Activated CD4-positive, CD25-positive, alpha-beta regulatory T cell treated with anti-CD3 and anti-CD28 coated beads, Interleukin-2, amount 50 U/mL, for 72 hours (primary cell): Measurements from ENCODE around the gene GRPR.
"Not testable (repeated sequence)": the region's sequence is repeated elsewhere in the genome, so short reads cannot be mapped to it uniquely, and the experiment has no call there.

Source experiments
- DNase-seq: peaks from one replicate; pipeline ENCODE4 v3.0.0; 2021

Gene GRPR

DNA sequence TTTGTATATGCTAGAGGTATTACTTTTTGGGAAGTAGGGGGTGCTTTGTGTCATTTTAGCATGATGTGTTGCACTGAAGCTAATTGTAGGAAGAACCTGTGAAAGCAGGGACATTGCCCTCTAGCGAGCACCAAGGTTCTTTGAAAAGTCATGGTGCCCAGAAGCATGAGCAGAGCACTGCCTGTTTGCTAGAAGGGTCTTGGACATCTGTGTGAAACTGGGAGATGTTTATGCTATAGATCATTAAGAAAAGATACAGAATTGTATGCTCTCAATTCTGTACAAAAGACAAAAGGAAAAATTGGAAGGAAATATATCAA lies 14.7 kb downstream of the GRPR start:
- no peak for DNase-seq

DNA sequence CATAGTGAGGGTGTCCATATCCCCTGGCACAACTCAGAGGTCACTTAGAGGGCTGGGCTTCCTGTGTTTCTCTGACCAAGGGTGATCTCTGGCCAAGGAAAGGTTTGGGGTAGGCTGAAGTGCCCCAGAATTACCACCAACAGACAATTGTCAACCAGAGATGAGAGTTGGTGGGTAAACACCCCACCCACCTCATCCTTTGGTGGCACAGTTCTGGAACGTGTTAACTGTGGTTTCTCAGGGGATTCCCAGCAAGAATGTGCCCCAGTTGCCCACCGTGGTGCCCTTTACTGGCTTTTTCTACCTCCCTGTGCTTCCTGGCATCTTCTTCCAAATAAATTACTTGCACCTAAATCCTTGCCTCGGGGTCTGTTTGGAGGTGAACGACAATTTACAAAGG lies 17.1 kb downstream of the GRPR start:
- no peak for DNase-seq

DNA sequence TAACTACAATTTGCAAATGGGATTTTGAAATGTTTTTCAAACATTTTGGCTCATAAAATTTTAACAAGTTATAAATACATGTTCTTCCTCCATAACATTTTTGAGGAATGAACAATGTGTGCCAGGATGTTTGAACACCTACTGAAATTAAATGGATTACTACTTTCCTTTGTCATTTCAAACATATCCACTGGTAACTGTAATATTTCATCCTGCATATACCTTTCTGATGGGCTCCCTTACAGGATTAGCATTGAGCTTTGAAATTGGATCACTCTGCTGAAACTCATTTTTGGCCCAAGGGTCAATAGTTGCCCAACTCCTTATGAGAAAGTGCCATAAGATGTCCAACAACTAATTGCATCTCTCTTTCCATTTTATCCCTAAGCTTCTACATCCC lies 17.6 kb downstream of the GRPR start:
- no peak for DNase-seq

DNA sequence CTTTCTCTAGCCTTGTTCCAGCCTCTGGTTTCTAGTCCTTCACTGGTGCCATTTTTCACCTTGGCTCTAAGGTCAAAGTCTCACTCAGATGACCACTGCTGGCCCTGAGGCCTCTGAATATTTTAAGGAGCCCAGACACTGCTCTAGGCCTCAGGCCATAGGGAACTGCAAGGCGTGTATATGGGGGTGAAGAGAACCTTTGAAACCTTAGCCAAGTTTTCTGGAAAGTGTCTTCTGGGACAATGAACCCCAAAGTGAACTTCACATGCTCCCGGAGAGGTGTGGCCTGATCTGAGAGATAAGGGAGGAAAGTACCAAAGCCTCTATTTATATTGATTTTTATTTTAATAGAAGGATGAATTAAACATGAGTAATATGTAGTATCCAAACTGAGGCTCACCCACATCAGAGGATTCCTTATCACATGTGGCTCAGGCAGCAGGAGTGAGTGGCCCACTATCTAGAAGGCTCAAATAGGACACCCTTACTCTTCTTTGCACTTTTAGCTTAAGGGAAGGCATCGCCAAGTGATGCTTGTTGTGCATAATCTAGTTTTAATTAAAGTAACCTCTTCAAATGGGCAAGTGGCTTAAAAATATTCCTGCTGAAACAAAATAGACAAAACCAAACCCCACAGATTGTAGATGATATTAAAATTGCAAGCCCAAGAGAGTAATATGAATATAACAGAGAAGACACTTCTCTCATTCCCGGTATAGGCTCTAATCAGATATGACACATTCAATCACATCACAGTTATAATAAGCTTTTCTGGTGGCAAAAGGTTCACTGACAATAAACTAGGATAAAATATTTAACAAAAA lies 18.3 kb downstream of the GRPR start:
- no peak for DNase-seq

DNA sequence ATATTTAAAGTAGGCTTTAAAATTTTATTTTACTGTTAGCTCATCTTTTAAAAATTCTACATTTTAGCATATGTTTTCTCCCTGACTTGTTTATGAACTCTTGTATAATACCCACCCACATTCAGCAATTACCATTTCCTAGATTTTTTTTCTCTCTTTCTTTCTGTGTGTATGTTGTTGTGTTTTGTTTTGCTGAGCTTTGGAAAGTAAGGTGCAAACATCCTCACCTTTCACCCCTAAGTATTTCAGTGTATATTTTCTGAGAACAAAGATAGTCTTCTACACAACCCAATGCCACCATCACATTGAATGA lies 18.8 kb downstream of the GRPR start:
- DNase-seq, result no peak

DNA sequence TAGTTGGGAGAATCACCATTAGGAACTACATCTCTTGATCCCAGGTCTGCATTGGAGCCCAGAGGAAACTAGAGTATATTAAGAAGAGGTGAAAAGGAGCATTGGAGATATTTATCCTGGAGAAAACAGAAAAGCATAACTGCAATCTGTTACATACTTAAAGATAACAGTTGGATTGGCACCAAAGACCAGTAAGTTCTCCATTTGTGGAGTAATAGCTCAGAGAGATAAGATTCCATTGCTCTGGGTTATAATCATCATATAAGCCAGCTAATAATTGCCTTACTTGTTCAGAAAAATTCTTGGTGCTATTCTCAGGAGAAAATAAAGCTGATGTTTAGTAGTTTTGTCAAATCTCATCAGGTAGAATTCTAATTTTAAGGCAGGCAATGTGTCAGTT lies 20.6 kb downstream of the GRPR start:
- DNase-seq, result no peak

DNA sequence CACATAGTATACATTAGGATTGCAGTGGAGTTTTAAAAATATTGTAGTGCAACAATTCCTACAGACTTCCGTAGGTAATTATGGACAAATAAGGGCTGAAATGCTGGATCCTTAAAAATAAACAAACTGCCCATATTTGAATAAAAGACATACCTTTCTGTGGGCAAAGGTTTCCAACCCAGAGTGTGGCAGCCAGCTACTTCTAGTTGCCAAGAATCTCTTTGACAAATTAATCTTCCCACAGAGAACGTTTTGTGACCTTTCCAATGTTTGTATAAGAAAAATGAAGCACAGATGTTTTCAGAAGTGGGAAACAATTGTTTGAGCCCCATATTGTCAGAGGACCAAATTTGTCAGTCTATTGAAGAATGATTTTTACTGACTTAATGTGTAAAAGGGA lies 21.1 kb downstream of the GRPR start:
- DNase-seq, result no peak

DNA sequence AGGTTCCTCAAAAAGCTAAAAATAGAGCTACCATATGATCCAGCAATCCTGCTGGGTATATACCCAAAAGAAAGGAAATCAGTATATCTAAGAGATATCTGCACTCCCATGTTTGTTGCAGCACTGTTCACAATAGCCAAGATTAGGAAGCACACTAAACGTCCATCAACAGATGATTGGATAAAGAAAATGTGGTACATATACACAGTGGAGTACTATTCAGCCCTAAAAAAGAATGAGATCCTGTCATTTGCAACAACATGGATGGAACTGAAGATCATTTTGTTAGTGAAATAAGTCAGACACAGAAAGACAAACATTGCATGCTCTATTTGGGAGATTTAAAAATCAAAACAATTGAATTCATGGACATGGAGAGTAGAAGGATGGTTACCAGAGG lies 21.7 kb downstream of the GRPR start:
- DNase-seq, result not testable (repeated sequence)

DNA sequence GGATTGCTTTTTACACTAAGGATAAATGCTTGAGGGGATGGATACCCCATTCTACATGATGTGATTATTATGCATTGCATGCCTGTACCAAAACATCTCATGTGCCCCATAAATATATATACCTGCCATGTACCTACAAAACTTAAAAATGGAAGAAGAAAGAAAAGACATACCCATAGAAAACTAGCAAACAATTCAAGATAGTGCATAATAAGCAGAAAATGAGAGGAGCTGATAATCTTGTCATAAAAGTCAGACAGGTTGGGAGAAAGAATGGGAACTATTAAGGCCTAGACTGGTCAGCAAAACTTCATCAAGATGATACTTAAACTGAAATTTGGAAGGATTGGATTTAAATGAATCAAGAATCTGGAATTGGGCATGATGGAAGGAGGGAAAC lies 22.3 kb downstream of the GRPR start:
- DNase-seq, result no peak

DNA sequence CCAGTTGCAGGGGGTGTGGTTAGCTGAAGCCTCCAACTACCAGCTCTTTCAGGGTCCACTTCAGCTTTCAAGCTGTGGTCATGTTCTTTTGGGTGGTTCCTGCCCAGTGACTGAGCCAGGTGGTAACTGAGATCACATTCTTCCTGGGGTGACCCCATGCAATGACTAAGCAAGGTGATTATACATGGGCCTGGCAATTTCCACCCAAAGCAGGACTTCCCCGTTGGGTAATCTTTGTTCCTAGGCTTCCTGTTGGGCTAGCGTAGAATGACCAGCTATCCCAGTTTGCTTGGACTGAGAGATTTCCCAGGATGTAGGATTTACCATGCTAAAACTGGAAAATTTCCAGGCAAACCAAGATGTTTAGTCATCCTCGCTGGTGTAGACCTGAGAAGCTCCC lies 25.5 kb downstream of the GRPR start:
- DNase-seq, result no peak

DNA sequence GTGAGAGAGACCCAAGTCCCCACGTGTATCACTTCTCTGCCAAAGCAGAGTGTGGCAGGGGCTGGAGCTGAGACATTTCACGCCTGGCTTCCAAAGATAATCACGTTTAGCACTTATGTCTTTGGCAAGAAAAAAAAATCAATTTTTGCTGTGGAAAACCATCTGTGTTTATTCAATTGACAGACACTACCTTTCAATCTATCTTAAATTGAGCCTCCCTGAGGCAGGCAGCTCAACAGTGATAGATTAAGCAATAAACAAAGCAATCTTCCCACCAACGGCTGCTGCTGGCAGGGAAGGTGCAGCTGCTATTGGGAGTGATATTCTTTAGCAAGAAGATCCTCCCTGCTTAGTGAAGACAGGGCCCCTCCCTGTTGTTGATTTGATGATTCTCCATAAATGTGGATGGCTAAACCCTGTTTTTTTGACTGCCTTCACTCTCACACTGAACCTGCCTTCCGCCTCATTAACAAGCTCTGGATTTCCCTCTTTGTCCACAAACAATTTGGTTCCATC lies 32.3 kb downstream of the GRPR start:
- DNase-seq, result no peak

DNA sequence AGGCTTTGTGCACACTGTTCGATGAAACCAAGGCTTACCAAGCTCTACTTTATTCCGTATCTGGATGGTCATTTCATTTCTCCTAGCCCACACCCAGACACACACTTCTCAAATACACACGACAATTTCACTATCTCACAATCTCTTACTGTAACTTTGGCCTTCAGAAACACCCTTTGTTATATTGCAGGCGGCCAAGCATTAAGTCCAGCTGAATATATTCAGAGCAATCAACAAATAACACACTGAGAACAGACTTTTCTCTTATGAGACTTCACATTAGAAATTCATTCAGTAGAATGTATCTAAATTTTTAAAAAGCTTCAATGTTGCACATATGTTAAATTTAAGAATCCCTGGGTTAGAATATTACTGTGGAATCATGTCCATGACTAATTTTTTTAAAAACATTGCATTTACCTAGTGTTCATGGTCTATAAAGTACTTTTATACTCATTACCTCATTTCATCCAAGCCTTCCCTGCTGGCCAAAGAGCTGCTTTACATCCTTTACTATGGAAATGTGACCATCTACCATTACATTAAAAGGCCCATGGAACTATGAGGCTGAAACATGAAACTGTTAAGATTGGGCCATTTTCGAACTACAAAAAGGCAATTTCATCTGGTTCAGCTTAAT lies 33.4 kb downstream of the GRPR start:
- no peak for DNase-seq

DNA sequence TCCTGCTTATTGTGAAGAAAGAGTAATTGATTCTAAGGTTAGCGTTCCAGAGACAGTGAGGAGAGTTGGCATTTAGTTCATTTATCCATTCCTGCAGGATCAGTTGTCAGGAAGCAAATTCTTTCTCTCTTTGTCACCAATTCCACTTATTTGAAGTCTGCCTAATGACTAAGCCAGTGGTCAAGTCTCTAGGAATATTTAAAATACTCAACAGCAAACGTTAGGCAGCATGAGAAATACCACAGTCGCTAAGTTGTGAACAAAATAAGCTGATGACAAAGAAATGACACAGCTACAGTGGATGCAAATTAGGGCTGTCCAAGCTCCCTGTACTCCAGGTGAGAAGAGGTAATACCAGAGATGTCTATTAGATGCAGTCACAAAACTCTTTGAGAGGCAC lies 37.4 kb downstream of the GRPR start:
- DNase-seq, result no peak

DNA sequence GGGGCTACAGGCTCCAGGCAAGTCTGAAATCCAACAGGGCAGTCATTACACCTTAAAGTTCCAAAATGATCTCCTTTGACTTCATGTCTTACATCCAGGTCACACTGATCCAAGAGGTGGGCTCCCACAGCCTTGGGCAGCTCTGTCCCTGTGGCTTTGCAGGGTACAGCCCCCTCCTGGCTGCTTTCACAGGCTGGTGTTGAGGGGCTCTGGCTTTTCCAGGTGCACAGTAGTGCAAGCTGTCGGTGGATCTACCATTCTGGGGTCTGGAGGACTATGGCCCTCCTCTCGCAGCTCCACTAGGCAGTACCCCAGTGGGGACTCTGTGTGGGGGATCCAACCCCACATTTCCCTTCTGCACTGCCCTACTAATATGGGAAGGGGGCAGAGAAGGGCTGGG lies 37.8 kb downstream of the GRPR start:
- not testable (repeated sequence) for DNase-seq

DNA sequence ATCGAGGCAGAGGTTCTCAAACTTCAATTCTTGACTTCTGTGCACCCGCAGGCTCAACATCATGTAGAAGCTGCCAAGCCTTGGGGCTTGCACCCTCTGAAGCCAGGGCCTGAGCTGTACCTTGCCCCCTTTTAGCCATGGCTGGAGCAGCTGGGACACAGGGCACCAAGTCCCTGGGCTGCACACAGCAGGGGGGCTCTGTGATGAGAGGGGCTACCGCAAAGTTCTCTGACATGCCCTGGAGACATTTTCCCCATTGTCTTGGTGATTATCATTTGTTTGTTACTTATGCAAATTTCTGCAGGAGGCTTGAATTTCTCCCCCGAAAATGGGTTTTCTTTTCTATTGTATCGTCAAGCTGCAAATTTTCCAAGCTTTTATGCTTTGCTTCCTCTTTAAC lies 39.0 kb downstream of the GRPR start:
- no peak for DNase-seq

DNA sequence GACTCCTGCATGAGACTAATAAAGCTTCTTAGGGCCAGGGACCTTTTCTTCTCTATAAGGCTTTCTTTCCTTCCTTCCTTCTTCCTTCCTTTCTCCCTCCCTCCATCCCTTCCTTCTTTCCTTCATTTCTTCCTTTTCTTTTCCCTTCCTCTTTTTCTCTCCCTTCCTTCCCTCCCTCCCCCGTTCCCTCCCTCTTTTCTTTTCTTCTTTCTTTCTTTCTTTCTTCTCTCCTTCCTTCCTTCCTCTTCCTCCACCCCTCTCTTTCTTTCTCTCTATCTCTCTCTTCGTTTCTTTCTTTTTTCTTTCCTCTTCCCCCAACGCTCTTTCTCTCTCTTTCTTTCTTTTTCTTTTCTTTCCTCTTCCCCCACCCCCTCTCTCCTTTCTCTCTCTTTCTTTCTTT lies 41.4 kb downstream of the GRPR start:
- no peak for DNase-seq

DNA sequence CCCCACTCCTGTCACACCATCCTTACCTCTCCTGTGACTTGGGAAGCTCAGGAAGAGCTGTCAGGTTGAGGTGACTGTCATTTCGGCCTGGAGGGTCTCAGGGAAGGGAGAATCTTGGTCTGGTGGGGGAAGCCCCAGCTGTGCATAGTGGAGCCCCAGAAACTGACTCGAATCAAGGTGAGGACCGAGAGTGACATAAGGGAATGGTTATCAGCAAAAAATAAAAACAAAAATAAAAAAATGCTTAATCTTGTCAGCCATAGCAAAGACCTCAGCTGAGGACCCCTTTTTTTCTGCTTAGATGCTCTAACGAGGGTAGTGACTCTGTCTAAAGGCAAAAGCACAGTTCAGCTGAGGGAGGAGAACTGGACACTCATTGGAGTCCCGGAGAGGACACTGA lies 43.8 kb downstream of the GRPR start, which contains the start of gene MAGEB17:
Gene MAGEB17 (plus strand): TSS at position 301 of the 400 bp plus-strand sequence. CDS start 2,902 bp downstream, outside the sequence.
- no peak for DNase-seq

DNA sequence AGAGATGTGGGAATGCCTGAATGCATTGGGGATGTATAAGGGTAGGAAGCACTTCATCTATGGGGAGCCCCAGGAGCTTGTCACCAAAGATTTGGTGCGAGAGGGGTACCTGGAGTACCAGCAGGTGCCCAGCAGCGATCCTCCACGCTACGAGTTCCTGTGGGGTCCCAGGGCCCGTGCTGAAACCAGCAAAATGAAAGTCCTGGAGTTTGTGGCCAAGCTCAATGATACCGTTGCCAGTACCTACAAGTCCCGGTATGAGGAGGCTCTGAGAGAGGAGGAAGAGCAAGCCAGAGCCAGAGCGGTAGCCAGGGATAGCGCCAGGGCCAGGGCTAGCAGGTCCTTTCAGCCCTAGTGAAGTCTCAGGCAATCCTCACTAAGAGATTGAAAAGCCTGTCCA lies 47.7 kb downstream of the GRPR start:
- no peak for DNase-seq

DNA sequence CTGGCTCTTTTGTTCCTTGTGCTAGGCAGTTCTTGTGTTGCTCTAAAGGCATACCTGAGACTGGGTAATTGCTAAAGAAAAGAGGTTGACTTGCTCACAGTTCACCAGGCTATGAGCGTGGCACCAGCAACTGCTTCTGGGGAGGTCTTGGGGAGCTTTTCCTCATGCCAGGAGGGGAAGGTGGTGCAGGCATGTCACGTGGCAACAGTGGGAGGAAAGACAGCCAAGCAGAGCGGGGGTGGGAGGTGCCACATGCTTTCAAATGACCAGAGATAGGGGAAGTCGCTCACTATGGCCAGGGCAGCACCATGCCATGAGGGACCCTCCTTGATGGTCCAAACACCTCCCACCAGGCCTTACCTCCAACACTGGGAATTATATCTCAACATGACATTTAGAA lies 48.6 kb downstream of the GRPR start:
- DNase-seq, result no peak

DNA sequence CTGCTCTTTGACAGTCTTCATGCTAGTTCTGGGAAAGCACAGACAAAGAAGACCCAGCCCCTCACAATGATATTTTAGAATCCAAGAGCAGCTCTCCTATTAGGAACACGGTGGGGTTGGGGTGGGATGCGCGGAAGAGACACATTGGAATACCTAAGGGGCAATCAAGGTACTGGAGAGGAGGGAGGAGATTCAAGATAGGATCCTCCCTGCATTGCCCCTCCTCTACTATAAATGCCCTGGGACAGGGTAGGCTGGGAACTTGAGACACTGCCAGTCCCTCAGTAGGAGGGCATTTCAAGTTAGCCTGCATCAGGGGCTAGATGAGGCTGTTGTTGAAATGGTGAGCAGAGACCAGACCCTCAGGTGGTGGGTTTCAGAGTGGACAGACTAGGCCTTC lies 49.0 kb downstream of the GRPR start:
- no peak for DNase-seq

DNA sequence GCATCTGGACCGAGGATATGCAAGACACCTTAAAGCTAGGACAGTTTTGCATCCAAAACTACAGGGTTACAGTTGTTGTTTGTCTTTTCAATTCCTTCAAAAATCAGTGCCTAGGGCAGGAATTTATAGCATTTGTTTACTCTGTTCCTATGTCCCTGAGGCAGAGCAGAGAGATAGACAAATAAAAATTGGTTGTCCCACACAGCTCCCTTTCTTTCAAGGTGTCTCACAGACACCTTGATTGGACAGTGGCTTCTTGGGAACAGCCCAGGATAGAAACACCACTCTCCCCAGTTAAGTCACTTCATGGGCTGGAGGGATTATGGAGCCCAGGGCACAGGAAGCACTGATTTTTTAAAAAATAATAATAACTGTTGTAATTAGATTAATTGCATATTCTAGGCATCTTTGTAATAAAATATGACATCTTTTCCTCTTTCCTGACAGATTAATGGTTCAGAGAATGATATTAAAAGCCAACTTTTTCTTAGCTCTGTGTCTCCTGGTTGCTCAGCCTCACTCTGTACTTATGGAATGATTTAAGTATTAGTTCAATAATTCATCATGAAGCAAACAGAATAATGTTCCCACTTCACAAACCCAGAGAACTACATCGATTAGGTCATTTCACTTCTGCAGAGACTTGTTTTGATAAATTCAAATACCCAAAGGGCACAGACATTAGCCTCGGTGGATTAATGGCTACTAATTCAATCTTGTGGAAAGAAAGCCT lies 52.1 kb downstream of the GRPR start:
- no peak for DNase-seq

DNA sequence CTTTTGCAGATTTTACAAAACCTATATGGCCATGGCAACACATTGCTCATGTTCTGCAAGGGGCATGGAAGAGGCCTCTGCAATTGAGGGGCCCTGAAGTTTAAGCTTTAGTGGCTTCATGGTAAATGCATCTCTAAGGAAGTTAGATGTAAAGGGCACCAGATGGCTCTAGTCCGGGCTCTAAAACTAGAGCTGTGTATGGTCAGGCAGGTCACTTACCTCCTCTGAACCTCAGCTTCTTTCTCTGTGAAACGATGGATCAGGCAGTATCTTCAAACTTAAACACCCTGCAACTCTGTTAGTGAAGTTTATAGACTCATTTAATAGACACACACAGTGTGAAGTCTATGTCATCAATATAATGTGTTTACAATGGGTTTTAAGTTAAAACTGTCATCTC lies 53.9 kb downstream of the GRPR start:
- DNase-seq, result no peak

DNA sequence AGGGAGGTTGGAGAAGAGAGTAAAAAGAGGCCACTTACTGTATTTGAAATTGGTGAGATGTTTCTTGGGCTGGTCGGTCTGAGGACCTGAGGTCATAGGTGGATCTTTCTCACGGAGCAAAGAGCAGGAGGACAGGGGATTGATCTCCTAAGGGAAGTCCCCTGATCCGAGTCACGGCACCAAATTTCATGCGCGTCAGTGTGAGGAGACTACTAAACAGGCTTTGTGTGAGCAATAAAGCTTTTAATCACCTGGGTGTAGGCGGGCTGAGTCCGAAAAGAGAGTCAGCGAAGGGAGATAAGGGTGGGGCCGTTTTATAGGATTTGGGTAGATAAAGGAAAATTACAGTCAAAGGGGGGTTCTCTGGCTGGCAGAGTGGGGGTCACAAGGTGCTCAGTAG lies 60.5 kb downstream of the GRPR start:
- DNase-seq, result not testable (repeated sequence)

DNA sequence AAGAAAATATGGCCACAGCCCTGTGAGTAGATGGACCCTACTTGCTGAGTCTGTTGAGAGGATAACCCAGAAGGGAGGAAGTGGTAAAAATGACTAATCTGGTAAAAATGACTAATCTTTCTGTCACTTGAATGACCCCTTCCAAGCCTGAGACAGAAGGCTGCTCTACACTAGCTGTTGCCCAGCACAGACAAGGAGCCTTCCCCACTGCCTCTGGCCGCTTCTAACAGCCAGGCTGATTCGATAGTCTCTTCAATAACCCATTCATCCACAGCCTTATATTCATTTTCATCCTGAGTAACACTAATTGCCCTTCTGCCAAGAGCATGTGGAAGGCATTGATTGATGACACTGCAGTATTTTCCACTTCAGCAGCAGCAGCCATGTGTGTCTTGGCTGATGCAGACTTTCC lies 62.4 kb downstream of the GRPR start:
- DNase-seq, result no peak
